T-helper 2 cell treated with Interferon-gamma antibody and Interleukin-4, amounts not matched to agents 100 ng/mL and 5 ng/mL, for 36 hours (primary cell): ENCODE data around the gene GABBR2. TPM values are rescaled to one million over a fixed set of nuclear protein-coding genes. Genes with fewer than 3 reads are reported as not detected.

ENCODE experiments used
- intact Hi-C: fragments of 100-400 bp; cut with micrococcal nuclease; formaldehyde crosslinking; loops from one replicate; pipeline ENCODE4 v1.15.1; 2023
- total RNA-seq: library from RNA; stranded (reverse); gene quantifications from 2 replicates; pipeline ENCODE4 v1.2.3, GENCODE V29; 2022

The GABBR2 gene
- total RNA-seq, 1 donor from 2014 or later: not detected

- intact Hi-C loops: no loop called here
These were observed 263.2 kb downstream of the GABBR2 start for GRCh38 chr9:98445576-98445975.

GRCh38 chr9:98444601-98445000 is 264.1 kb downstream of the GABBR2 start:
- intact Hi-C loops: no loop called here

GRCh38 chr9:98442541-98442940 is 266.2 kb downstream of the GABBR2 start:
- intact Hi-C loops: no loop called here

GRCh38 chr9:98442114-98442513 is 266.6 kb downstream of the GABBR2 start:
- intact Hi-C loops: no loop called here

GRCh38 chr9:98438666-98439065 is 270.1 kb downstream of the GABBR2 start:
- intact Hi-C loops: no loop called here

- intact Hi-C loops: no loop called here
These were observed 271.2 kb downstream of the GABBR2 start for GRCh38 chr9:98437458-98438034.

GRCh38 chr9:98432960-98433359 is 275.8 kb downstream of the GABBR2 start:
- intact Hi-C loops: no loop called here

GRCh38 chr9:98432134-98432533 is 276.6 kb downstream of the GABBR2 start:
- intact Hi-C loops: no loop called here

GRCh38 chr9:98430535-98431292 is 278.0 kb downstream of the GABBR2 start:
- intact Hi-C loops: no loop called here

GRCh38 chr9:98429613-98430012 is 279.1 kb downstream of the GABBR2 start:
- intact Hi-C loops: no loop called here

- intact Hi-C loops: no loop called here
These were observed 280.3 kb downstream of the GABBR2 start for GRCh38 chr9:98428454-98428853.

- intact Hi-C loops: no loop called here
These were observed 281.2 kb downstream of the GABBR2 start for GRCh38 chr9:98427491-98427890.

GRCh38 chr9:98425079-98425478 is 283.7 kb downstream of the GABBR2 start:
- intact Hi-C loops: no loop called here

- intact Hi-C loops: no loop called here
These were observed 289.5 kb downstream of the GABBR2 start for GRCh38 chr9:98419260-98419603.

- intact Hi-C loops: no loop called here
These were observed 290.0 kb downstream of the GABBR2 start for GRCh38 chr9:98418578-98419259.

GRCh38 chr9:98416294-98417248 is 292.2 kb downstream of the GABBR2 start:
- intact Hi-C loops: no loop called here

- intact Hi-C loops: no loop called here
These were observed 293.0 kb downstream of the GABBR2 start for GRCh38 chr9:98415782-98416181.

- intact Hi-C loops: no loop called here
These were observed 295.7 kb downstream of the GABBR2 start for GRCh38 chr9:98413084-98413483.

- intact Hi-C loops: no loop called here
These were observed 296.5 kb downstream of the GABBR2 start for GRCh38 chr9:98412101-98412842.

GRCh38 chr9:98410185-98410697 is 298.5 kb downstream of the GABBR2 start:
- intact Hi-C loops: no loop called here

GRCh38 chr9:98409719-98410118 is 299.0 kb downstream of the GABBR2 start:
- intact Hi-C loops: no loop called here
